Measurements from ENCODE around the gene C19orf25.

GRCh38 chr19:1473085-1473851, 5.7 kb downstream of the C19orf25 start:
- TF ChIP-seq CREB1 (IDR thresholded peaks at IDR 0.05; ENCODE audit: low read depth), result no peak
- no peak for TF ChIP-seq TAF1 (IDR thresholded peaks at IDR 0.05; ENCODE audit: low read depth)
- TF ChIP-seq EP300 (IDR thresholded peaks at IDR 0.05; ENCODE audit: borderline replicate concordance), result no peak
- TF ChIP-seq MAX (IDR thresholded peaks at IDR 0.05), result no peak
- no peak for TF ChIP-seq NFIC (IDR thresholded peaks at IDR 0.05)
- TF ChIP-seq TCF12 (IDR thresholded peaks at IDR 0.05; ENCODE audit: low read depth), result no peak
- no peak for TF ChIP-seq TEAD4 (IDR thresholded peaks at IDR 0.05)
- no peak for TF ChIP-seq EGR1 (IDR thresholded peaks at IDR 0.05)
- TF ChIP-seq CEBPB (IDR thresholded peaks at IDR 0.05), result no peak
- no peak for TF ChIP-seq RAD21 (IDR thresholded peaks at IDR 0.05; ENCODE audit: low read depth)
- no peak for TF ChIP-seq REST (IDR thresholded peaks at IDR 0.05; ENCODE audit: low read depth)
- TF ChIP-seq YY1 (IDR thresholded peaks at IDR 0.05; ENCODE audit: low read depth), result no peak
- TF ChIP-seq ZBTB7A (IDR thresholded peaks at IDR 0.05; ENCODE audit: low read depth), result no peak
- no peak for TF ChIP-seq FOXM1 (IDR thresholded peaks at IDR 0.05; ENCODE audit: borderline replicate concordance, low read depth)
